HepG2 (cell line): ENCODE measurements around the gene IMPG2. TPM values are rescaled to one million over a fixed set of nuclear protein-coding genes. Genes with fewer than 3 reads are reported as not detected.

Source experiments
- ATAC-seq: fragments of 200-7000 bp; cut with Tn5 transposase; 3 replicates; pipeline ENCODE4 v1.9.1; 2020; ENCODE audit warnings: mild to moderate bottlenecking, moderate library complexity
- BruUV-seq: library from RNA; stranded (reverse); fragments of 400-500 nt; replicated peaks from 2 replicates; lab custom pipeline; 2021; lab: Mats Ljungman, UMichigan
- CTCF ChIA-PET: fragments of 300-600 bp; formaldehyde crosslinking; extraction: SDS; loops from one replicate; lab custom pipeline; 2021; ENCODE audit warnings: low total read pairs, inconsistent platforms, low intra/inter-chr PET ratio; lab: Yijun Ruan, JAX
- POLR2A ChIA-PET: fragments of 350-600 bp; sonication (Branson Sonifier 250); formaldehyde crosslinking; loops from one replicate; lab custom pipeline; 2020; ENCODE audit warnings: antibody characterized with exemption, inconsistent platforms; lab: Yijun Ruan, JAX
- DNase-seq: peaks from one replicate; pipeline ENCODE4 v3.0.0-alpha.2; 2015; ENCODE audit warnings: low spot score
- FAIRE-seq: peaks from 3 replicates; lab custom pipeline; 2011; peaks lifted over from hg19 to GRCh38; lab: Jason Lieb, UNC
- H2AFZ ChIP-seq: one replicate; pipeline ENCODE4 v1.6.1; 2011; ENCODE audit warnings: low read length, inconsistent platforms
- H3K27ac ChIP-seq: fragments of 300-600 bp; 3 replicates; pipeline ENCODE4 v1.8.0; 2011; ENCODE audit warnings: mixed run types, mild to moderate bottlenecking, mixed read lengths, low read length, inconsistent platforms; ENCODE audit not compliant: insufficient read depth; ENCODE audit errors: extremely low read length
- H3K27me3 ChIP-seq, 2 experiments: fragments of 200-600 bp in 1 of 2; 2 replicates in 1 of 2; 3 replicates in 1 of 2; pipeline versions ENCODE4 v1.6.0 to v1.8.0; 2011; ENCODE audit warnings: low read length in 2 of 2, mild to moderate bottlenecking in 2 of 2, moderate library complexity in 2 of 2, inconsistent platforms in 1 of 2; ENCODE audit not compliant: insufficient read depth in 2 of 2, control insufficient read depth in 1 of 2
- H3K36me3 ChIP-seq, 2 experiments: fragments of 200-600 bp in 1 of 2; replicated peaks in 1 of 2; 2 replicates in 1 of 2; 3 replicates in 1 of 2; pipeline versions ENCODE4 v1.5.1 to v1.8.0; 2011; ENCODE audit warnings: low read length in 2 of 2, inconsistent platforms in 1 of 2; ENCODE audit not compliant: insufficient read depth in 2 of 2, control insufficient read depth in 1 of 2
- H3K4me1 ChIP-seq: 2 replicates; pipeline ENCODE4 v1.5.1; 2012; ENCODE audit warnings: low read length, inconsistent platforms; ENCODE audit not compliant: insufficient read depth
- H3K4me2 ChIP-seq: 2 replicates; pipeline ENCODE4 v1.6.0; 2011; ENCODE audit warnings: low read depth, low read length, inconsistent platforms
- H3K4me3 ChIP-seq, 3 experiments: fragments of 200-600 bp in 1 of 3; sonication (generic), shearing (Covaris generic) in 1 of 3; replicated peaks in 1 of 3; 2 replicates each; pipeline ENCODE4 v1.5.1; 2011 to 2016; ENCODE audit warnings: low read length in 3 of 3, inconsistent platforms in 2 of 3, low read depth in 2 of 3, mild to moderate bottlenecking in 2 of 3, control low read depth in 1 of 3, mixed read lengths in 1 of 3; ENCODE audit not compliant: insufficient read depth in 1 of 3
- H3K79me2 ChIP-seq: one replicate; pipeline ENCODE4 v1.6.1; 2011; ENCODE audit warnings: low read length, inconsistent platforms; ENCODE audit not compliant: insufficient read depth
- H3K9ac ChIP-seq: 2 replicates; pipeline ENCODE4 v1.6.0; 2011; ENCODE audit warnings: mild to moderate bottlenecking, low read depth, low read length, inconsistent platforms; ENCODE audit not compliant: insufficient read depth
- H3K9me3 ChIP-seq: 2 replicates; pipeline ENCODE4 v1.5.1; 2012; ENCODE audit warnings: mild to moderate bottlenecking, low read length
- H4K20me1 ChIP-seq: 2 replicates; pipeline ENCODE4 v1.6.0; 2011; ENCODE audit warnings: inconsistent platforms, mild to moderate bottlenecking, low read length, moderate library complexity; ENCODE audit not compliant: insufficient read depth
- KLF11 ChIP-seq: IDR thresholded peaks from 2 replicates; pipeline ENCODE4 v1.6.1; 2016; ENCODE audit warnings: missing compliant biosample characterization
- SP5 ChIP-seq: IDR thresholded peaks from 2 replicates; pipeline ENCODE4 v1.6.1; 2016; ENCODE audit warnings: low read depth, borderline replicate concordance
- ZNF430 ChIP-seq: sonication (generic); formaldehyde crosslinking; IDR thresholded peaks from 2 replicates; pipeline ENCODE4 v1.9.0; 2021; ENCODE audit warnings: mild to moderate bottlenecking, missing genetic modification reagents
- WGBS: methylation state at CpG from one replicate; pipeline ENCODE4 v1.1.6; 2017; ENCODE audit warnings: low lambda C conversion rate; 5-methylcytosine and 5-hydroxymethylcytosine counted together
- in situ Hi-C: cut with HindIII; loops from 2 replicates; pipeline ENCODE4 v1.10.0; 2017; ENCODE audit warnings: low pct_unique_long_range_greater_than_20kb; ENCODE audit not compliant: extremely low pct_ligation_motif_present
- intact Hi-C: fragments of 100-400 bp; cut with micrococcal nuclease; formaldehyde crosslinking; loops from one replicate; pipeline ENCODE4 v1.10.0; 2022; ENCODE audit not compliant: unreplicated experiment
- polyA plus RNA-seq, 8 experiments: library from polyadenylated mRNA; depleted of rRNA in 3 of 8; stranded (reverse) in 7 of 8; unstranded in 1 of 8; fragments of >200 nt; fragmentation: Illumina TruSeq in 4 of 8; extraction: Trizol in 4 of 8; gene quantifications; 2 replicates each; pipeline versions ENCODE4 v1.2.1 to v1.2.3, GENCODE V29; 2011 to 2016; ENCODE audit warnings: low read depth in 4 of 8, missing spikeins in 1 of 8, mixed read lengths in 1 of 8; ENCODE audit not compliant: insufficient read depth in 1 of 8
- total RNA-seq, 5 experiments: library from RNA; depleted of rRNA; stranded (reverse); fragments of >200 nt; fragmentation: Illumina TruSeq; extraction: Trizol; gene quantifications; 2 replicates each; pipeline ENCODE4 v1.2.3, GENCODE V29; 2016; ENCODE audit warnings: low read depth in 1 of 5
- TF ChIP-seq, protein P1 (sequence below): sonication (generic); formaldehyde crosslinking; IDR thresholded peaks from 2 replicates; pipeline ENCODE4 v1.4.0; 2020; ENCODE audit warnings: missing genetic modification reagents

The IMPG2 gene
- total and polyA plus RNA-seq, 2 of the 13 experiments (the other 11 are each of a cell fraction or from before 2014, with no cell fraction given) = 0.02 to 0.03 TPM

DNA sequence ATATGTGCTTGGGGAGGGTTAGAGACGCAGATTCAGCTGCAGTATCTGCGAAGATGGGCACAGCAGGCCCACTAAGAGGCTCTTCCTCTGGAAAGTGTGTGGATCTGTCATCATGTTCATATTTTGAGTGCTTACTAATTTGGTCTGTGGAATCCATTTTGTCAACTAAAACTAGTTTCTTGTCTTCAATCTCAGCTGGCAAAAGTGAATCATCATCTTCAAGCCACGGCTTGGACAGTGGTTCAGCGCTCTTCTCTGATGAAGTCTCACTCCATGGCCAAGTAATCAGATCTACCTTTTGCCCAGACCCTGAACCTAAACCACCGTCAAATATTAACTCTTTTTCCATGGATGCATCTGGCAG is 76.2 kb downstream of the IMPG2 start (continued):
- TF ChIP-seq, protein P1, sequence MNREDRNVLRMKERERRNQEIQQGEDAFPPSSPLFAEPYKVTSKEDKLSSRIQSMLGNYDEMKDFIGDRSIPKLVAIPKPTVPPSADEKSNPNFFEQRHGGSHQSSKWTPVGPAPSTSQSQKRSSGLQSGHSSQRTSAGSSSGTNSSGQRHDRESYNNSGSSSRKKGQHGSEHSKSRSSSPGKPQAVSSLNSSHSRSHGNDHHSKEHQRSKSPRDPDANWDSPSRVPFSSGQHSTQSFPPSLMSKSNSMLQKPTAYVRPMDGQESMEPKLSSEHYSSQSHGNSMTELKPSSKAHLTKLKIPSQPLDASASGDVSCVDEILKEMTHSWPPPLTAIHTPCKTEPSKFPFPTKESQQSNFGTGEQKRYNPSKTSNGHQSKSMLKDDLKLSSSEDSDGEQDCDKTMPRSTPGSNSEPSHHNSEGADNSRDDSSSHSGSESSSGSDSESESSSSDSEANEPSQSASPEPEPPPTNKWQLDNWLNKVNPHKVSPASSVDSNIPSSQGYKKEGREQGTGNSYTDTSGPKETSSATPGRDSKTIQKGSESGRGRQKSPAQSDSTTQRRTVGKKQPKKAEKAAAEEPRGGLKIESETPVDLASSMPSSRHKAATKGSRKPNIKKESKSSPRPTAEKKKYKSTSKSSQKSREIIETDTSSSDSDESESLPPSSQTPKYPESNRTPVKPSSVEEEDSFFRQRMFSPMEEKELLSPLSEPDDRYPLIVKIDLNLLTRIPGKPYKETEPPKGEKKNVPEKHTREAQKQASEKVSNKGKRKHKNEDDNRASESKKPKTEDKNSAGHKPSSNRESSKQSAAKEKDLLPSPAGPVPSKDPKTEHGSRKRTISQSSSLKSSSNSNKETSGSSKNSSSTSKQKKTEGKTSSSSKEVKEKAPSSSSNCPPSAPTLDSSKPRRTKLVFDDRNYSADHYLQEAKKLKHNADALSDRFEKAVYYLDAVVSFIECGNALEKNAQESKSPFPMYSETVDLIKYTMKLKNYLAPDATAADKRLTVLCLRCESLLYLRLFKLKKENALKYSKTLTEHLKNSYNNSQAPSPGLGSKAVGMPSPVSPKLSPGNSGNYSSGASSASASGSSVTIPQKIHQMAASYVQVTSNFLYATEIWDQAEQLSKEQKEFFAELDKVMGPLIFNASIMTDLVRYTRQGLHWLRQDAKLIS (CRISPR knock-in tag) = no peak
- TF ChIP-seq SP5 (CRISPR knock-in tag) (no peak), ZNF430 (CRISPR knock-in tag) (no peak)
- TF ChIP-seq, all 625 proteins: peak for 0

GRCh38 chr3:101243285-101244211 is 76.8 kb downstream of the IMPG2 start:
- BruUV-seq = no TSS peak
- Histone ChIP-seq H3K4me2 (no peak overlapping the region), H3K36me3 (no peaks in the 10 kb centered on the region), H3K4me1 (no peaks in the 10 kb centered on the region), H3K9ac (no peak overlapping the region), H3K4me3 (no peak overlapping the region), H3K27ac (no peak overlapping the region), H2AFZ (no peak overlapping the region), H3K79me2 (no peaks in the 10 kb centered on the region), H3K27me3 (no peaks in the 10 kb centered on the region), H3K9me3 (no peaks in the 10 kb centered on the region)
- POLR2A ChIA-PET = no interaction called here
- CTCF ChIA-PET = no interaction called here
- no peak for ATAC-seq
- intact Hi-C loops = no loop called here
- no peak for FAIRE-seq
- in situ Hi-C loops = loop anchor here (25.0 kb wide), 1 partner anchor 394 kb away; no protein-coding TSS in a partner anchor
- no peak for DNase-seq
- no peak for TF ChIP-seq KLF11 (CRISPR knock-in tag)
- TF ChIP-seq, all 625 proteins: peak for 0
- 15% methylated on average over 4 of the region's 4 CpGs for WGBS
- H4K20me1 ChIP-seq = no peaks in the 10 kb centered on the region
